Measurements from ENCODE around the gene CHRNA9. TPM values are rescaled to one million over a fixed set of nuclear protein-coding genes. Genes with fewer than 3 reads are reported as not detected.

The CHRNA9 gene
- total and polyA plus RNA-seq, 2 of the 13 experiments (the other 11 are each of a cell fraction or from before 2014, with no cell fraction given): not detected

GRCh38 chr4:40310225-40310624 lies 24.9 kb upstream of the CHRNA9 start:
- Histone ChIP-seq H3K4me3 (replicated peaks in 1 of 3; ENCODE audit: insufficient read depth in 1 of 3, low read depth in 2 of 3, low read length in 3 of 3) (no peak overlapping the region), H3K4me2 (ENCODE audit: low read depth, low read length) (no peak overlapping the region), H3K9me3 (ENCODE audit: low read length) (no peaks in the 10 kb centered on the region), H3K9ac (ENCODE audit: insufficient read depth, low read depth, low read length) (no peak overlapping the region), H2AFZ (ENCODE audit: low read length) (no peak overlapping the region), H3K4me1 (ENCODE audit: insufficient read depth, low read length) (peaks cover 5% of the 10 kb centered on the region; the same call in 1 of the 2 replicates), H3K27me3 (ENCODE audit: control insufficient read depth in 1 of 2, insufficient read depth in 2 of 2, low read length in 2 of 2) (0 out of 5 replicates have a peak, but pooled peaks cover 0 to 1% of the 10 kb centered on the region in 2 experiments), H4K20me1 (ENCODE audit: insufficient read depth, low read length) (no peaks in the 10 kb centered on the region), H3K79me2 (ENCODE audit: insufficient read depth, low read length) (no peaks in the 10 kb centered on the region), H3K36me3 (replicated peaks in 1 of 2; ENCODE audit: control insufficient read depth in 1 of 2, insufficient read depth in 2 of 2, low read length in 2 of 2) (no peaks in the 10 kb centered on the region), H3K27ac (ENCODE audit: extremely low read length, insufficient read depth, low read length) (no peak overlapping the region)
- ATAC-seq (no peak), FAIRE-seq (no peak), DNase-seq (ENCODE audit: low spot score) (no peak)
- intact Hi-C loops (cut with micrococcal nuclease; ENCODE audit: unreplicated experiment): no loop called here
- ChIA-PET CTCF (ENCODE audit: low intra/inter-chr PET ratio, low total read pairs) (interaction anchor here (2.8 kb wide), 1 partner anchor 160 kb away, joined by 29 read pairs; no protein-coding TSS in a partner anchor), POLR2A (no interaction called here)
- BruUV-seq (replicated peaks): no TSS peak
- in situ Hi-C loops (cut with HindIII; ENCODE audit: extremely low pct_ligation_motif_present, low pct_unique_long_range_greater_than_20kb): loop anchor here (10.0 kb wide), 1 partner anchor 255 kb away; the partner anchor contains the start of gene N4BP2
- 74% methylated on average over 8 of the region's 8 CpGs for WGBS (ENCODE audit: low lambda C conversion rate)
- TF ChIP-seq ZNF703 (CRISPR knock-in tag; IDR thresholded peaks at IDR 0.05; ENCODE audit: borderline replicate concordance): no peak
- TF ChIP-seq MAFF (IDR thresholded peaks at IDR 0.05; ENCODE audit: low read depth, low read length): no peak

DNA sequence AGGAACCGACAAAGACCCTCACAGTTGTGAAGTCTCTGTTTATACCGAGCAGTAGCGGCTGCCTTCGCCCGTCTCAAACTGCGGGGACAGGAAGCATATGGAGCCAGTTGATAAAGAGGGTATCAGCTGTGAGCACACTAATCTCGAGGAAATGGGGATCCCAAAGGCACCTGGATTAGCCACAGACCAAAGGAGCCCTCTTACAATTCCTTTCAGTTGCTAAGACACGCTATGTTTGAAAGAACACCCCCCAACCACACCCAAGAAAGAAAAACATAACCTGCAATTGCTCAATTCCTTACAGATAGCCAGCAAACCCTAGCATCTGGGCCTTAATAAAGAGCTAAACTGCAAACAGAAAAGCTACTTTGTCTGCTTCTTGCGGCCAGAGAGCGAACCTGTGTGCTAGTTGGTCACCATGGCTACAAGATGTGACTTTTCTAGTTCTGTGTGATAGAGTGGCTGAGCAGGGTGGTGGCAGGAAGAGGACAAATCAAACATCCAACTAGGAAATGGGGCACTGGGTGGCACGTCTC lies 23.3 kb upstream of the CHRNA9 start:
- FAIRE-seq: no peak
- 43% methylated on average over 11 of the region's 11 CpGs for WGBS (ENCODE audit: low lambda C conversion rate)
- Histone ChIP-seq H3K9me3 (ENCODE audit: low read length) (no peaks in the 10 kb centered on the region), H3K4me2 (ENCODE audit: low read depth, low read length) (no peak overlapping the region), H3K4me1 (ENCODE audit: insufficient read depth, low read length) (peaks cover 13% of the 10 kb centered on the region), H3K4me3 (replicated peaks in 1 of 3; ENCODE audit: insufficient read depth in 1 of 3, low read depth in 2 of 3, low read length in 3 of 3) (no peak overlapping the region), H2AFZ (ENCODE audit: low read length) (no peak overlapping the region), H3K27ac (ENCODE audit: extremely low read length, insufficient read depth, low read length) (no peak overlapping the region), H3K79me2 (ENCODE audit: insufficient read depth, low read length) (no peaks in the 10 kb centered on the region), H3K9ac (ENCODE audit: insufficient read depth, low read depth, low read length) (no peak overlapping the region), H3K27me3 (ENCODE audit: control insufficient read depth in 1 of 2, insufficient read depth in 2 of 2, low read length in 2 of 2) (0 out of 5 replicates have a peak, but pooled peaks cover 0 to 1% of the 10 kb centered on the region in 2 experiments), H3K36me3 (replicated peaks in 1 of 2; ENCODE audit: control insufficient read depth in 1 of 2, insufficient read depth in 2 of 2, low read length in 2 of 2) (no peaks in the 10 kb centered on the region), H4K20me1 (ENCODE audit: insufficient read depth, low read length) (no peaks in the 10 kb centered on the region)
- no peak for ATAC-seq
- no peak for TF ChIP-seq SALL1 (CRISPR knock-in tag; IDR thresholded peaks at IDR 0.05)
- TF ChIP-seq, protein P1, sequence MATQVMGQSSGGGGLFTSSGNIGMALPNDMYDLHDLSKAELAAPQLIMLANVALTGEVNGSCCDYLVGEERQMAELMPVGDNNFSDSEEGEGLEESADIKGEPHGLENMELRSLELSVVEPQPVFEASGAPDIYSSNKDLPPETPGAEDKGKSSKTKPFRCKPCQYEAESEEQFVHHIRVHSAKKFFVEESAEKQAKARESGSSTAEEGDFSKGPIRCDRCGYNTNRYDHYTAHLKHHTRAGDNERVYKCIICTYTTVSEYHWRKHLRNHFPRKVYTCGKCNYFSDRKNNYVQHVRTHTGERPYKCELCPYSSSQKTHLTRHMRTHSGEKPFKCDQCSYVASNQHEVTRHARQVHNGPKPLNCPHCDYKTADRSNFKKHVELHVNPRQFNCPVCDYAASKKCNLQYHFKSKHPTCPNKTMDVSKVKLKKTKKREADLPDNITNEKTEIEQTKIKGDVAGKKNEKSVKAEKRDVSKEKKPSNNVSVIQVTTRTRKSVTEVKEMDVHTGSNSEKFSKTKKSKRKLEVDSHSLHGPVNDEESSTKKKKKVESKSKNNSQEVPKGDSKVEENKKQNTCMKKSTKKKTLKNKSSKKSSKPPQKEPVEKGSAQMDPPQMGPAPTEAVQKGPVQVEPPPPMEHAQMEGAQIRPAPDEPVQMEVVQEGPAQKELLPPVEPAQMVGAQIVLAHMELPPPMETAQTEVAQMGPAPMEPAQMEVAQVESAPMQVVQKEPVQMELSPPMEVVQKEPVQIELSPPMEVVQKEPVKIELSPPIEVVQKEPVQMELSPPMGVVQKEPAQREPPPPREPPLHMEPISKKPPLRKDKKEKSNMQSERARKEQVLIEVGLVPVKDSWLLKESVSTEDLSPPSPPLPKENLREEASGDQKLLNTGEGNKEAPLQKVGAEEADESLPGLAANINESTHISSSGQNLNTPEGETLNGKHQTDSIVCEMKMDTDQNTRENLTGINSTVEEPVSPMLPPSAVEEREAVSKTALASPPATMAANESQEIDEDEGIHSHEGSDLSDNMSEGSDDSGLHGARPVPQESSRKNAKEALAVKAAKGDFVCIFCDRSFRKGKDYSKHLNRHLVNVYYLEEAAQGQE (IDR thresholded peaks at IDR 0.05; ENCODE audit: borderline replicate concordance in 1 of 2, low read depth in 1 of 2, low read length in 2 of 2): no peak
- TF ChIP-seq ZNF510 (CRISPR knock-in tag; IDR thresholded peaks at IDR 0.05; ENCODE audit: low read depth): no peak
- TF ChIP-seq PHF20 (CRISPR knock-in tag; IDR thresholded peaks at IDR 0.05): no peak
- no peak for TF ChIP-seq PRDM15 (CRISPR knock-in tag; IDR thresholded peaks at IDR 0.05)
- intact Hi-C loops (cut with micrococcal nuclease; ENCODE audit: unreplicated experiment) (no loop called here), in situ Hi-C loops (cut with HindIII; ENCODE audit: extremely low pct_ligation_motif_present, low pct_unique_long_range_greater_than_20kb) (loop anchor here (10.0 kb wide), 1 partner anchor 257 kb away; the partner anchor contains the start of gene N4BP2)
- BruUV-seq (replicated peaks): no TSS peak
- CTCF ChIA-PET (ENCODE audit: low intra/inter-chr PET ratio, low total read pairs): interaction anchor here (0.8 kb wide), 1 partner anchor 162 kb away, joined by 3 read pairs; no protein-coding TSS in a partner anchor
- DNase-seq (ENCODE audit: low spot score): no peak
- POLR2A ChIA-PET: no interaction called here
